Tibial artery (tissue), 4 donors: Measurements from ENCODE around the gene ERMN.

ENCODE experiments used
- DNase-seq, 2 donors: peaks; one replicate each; pipeline ENCODE4 v3.0.0-alpha.2; 2019
- H3K27ac ChIP-seq, 2 donors: fragments of 200-600 bp; sonication (generic) in 1 of 2; 1 replicate in 1 of 2; 2 replicates in 1 of 2; pipeline ENCODE4 v1.5.1; 2018 to 2019; ENCODE audit warnings: mild to moderate bottlenecking in 1 of 2
- H3K27me3 ChIP-seq, 2 donors: fragments of 200-600 bp; sonication (generic) in 1 of 2; one replicate each; pipeline versions ENCODE4 v1.5.1 to v1.6.0; 2016 to 2019
- H3K36me3 ChIP-seq, 3 donors: fragments of 200-600 bp; sonication (generic) in 2 of 3; one replicate each; pipeline ENCODE4 v1.5.1; 2016 to 2019; ENCODE audit warnings: mild to moderate bottlenecking in 2 of 3
- H3K4me1 ChIP-seq, 4 donors: fragments of 200-600 bp; sonication (generic) in 2 of 4; 1 replicate in 3 of 4; 2 replicates in 1 of 4; pipeline ENCODE4 v1.5.1; 2016 to 2019
- H3K4me3 ChIP-seq, 2 donors: fragments of 200-600 bp; sonication (generic) in 1 of 2; 1 replicate in 1 of 2; 2 replicates in 1 of 2; pipeline ENCODE4 v1.5.1; 2018 to 2019; ENCODE audit warnings: mild to moderate bottlenecking in 2 of 2
- H3K9me3 ChIP-seq, 3 donors: fragments of 200-600 bp; sonication (generic) in 1 of 3; one replicate each; pipeline ENCODE4 v1.5.1; 2016 to 2019
- intact Hi-C: fragments of 100-400 bp; cut with DNase I; formaldehyde crosslinking; loops from one replicate; pipeline ENCODE4 v1.15.0; 2023; ENCODE audit warnings: low total_unique reads
- TF ChIP-seq, protein P1 (sequence below), 2 experiments: fragments of 200-600 bp in 1 of 2; fragments of 450-650 bp in 1 of 2; IDR thresholded peaks; one replicate each; pipeline ENCODE4 v1.5.1; 2017 to 2019; ENCODE audit warnings: antibody characterized with exemption in 2 of 2, mild to moderate bottlenecking in 1 of 2, moderate library complexity in 1 of 2

Gene ERMN

DNA sequence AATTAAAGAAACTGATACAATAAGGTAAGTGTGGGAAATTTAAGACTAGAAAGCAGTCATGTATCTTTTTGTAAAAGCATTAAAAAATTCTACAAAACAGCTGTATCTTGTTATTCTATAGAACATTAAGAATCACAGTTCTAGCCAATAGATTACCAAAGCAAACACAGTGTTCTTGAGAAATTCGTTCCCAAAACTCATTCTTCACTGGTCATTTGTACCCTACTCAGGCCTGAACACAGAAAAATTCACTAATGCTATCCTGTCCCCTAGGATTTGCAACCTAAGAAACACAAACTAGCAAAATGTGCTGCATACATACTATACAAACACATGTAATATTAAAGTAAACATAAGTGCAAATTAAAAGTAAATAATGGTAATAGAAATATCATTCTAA is 29.1 kb downstream of the ERMN start:
- Histone ChIP-seq H3K9me3 (no peaks in the 10 kb centered on the region), H3K27me3 (no peaks in the 10 kb centered on the region), H3K27ac (no peak overlapping the region), H3K4me3 (no peak overlapping the region), H3K36me3 (no peaks in the 10 kb centered on the region), H3K4me1 (no peaks in the 10 kb centered on the region)
- no peak for DNase-seq
- TF ChIP-seq, protein P1, sequence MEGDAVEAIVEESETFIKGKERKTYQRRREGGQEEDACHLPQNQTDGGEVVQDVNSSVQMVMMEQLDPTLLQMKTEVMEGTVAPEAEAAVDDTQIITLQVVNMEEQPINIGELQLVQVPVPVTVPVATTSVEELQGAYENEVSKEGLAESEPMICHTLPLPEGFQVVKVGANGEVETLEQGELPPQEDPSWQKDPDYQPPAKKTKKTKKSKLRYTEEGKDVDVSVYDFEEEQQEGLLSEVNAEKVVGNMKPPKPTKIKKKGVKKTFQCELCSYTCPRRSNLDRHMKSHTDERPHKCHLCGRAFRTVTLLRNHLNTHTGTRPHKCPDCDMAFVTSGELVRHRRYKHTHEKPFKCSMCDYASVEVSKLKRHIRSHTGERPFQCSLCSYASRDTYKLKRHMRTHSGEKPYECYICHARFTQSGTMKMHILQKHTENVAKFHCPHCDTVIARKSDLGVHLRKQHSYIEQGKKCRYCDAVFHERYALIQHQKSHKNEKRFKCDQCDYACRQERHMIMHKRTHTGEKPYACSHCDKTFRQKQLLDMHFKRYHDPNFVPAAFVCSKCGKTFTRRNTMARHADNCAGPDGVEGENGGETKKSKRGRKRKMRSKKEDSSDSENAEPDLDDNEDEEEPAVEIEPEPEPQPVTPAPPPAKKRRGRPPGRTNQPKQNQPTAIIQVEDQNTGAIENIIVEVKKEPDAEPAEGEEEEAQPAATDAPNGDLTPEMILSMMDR (IDR thresholded peaks at IDR 0.05) = no peak
- intact Hi-C loops = loop anchor here (10.0 kb wide), 1 partner anchor 488 kb away; no protein-coding TSS in a partner anchor

DNA sequence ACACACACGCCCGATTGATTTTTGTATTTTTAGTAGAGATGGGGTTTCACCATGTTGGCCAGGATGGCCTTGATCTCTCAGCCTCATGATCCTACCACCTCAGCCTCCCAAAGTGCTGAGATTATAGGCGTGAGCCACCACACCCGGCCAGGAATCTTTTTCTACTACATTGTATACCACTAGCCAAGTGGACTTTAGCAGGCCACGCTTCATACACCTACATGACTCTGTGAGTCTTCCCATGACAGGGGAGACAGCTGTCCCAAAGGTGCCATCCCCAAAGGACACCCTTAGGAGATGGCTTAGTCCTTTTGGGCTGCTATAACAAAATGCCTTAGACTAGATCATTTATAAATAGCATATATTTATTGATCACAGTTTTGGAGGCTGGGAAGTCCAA is 32.8 kb downstream of the ERMN start:
- intact Hi-C loops = loop anchor here (10.0 kb wide), 1 partner anchor 492 kb away; no protein-coding TSS in a partner anchor
- Histone ChIP-seq H3K27me3 (no peaks in the 10 kb centered on the region), H3K9me3 (no peaks in the 10 kb centered on the region), H3K4me1 (peaks cover 0 to 13% (median 0%) of the 10 kb centered on the region in 4 donors), H3K4me3 (no peak overlapping the region), H3K27ac (no peak overlapping the region), H3K36me3 (no peaks in the 10 kb centered on the region)
- TF ChIP-seq, protein P1 (IDR thresholded peaks at IDR 0.05) = no peak
- no peak for DNase-seq

DNA sequence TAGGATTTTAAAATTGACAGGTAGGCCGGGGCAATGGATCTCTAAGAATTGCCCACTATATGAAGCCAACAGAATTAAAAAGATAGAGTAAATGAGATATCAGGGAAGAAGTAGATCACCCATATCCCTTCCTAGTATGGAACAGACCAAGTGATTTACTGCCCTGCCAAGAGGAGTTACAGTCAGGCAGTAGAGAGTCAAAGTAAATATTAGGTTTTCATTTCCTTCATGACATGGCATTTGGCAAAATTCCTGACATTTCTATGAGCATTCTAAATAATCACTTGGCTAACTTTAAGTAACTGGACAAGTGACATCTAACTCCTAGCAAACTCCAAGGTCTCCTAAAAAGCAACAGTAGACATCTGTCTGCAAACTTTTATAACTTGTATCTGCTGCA is 34.6 kb downstream of the ERMN start:
- H3K27ac ChIP-seq = no peak overlapping the region
- no peaks in the 10 kb centered on the region for H3K9me3 ChIP-seq
- H3K4me3 ChIP-seq = no peak overlapping the region
- TF ChIP-seq, protein P1 (IDR thresholded peaks at IDR 0.05) = no peak
- no peaks in the 10 kb centered on the region for H3K36me3 ChIP-seq
- H3K4me1 ChIP-seq = peaks cover 0 to 13% (median 0%) of the 10 kb centered on the region in 4 donors
- intact Hi-C loops = loop anchor here (10.0 kb wide), 1 partner anchor 494 kb away; no protein-coding TSS in a partner anchor
- no peak for DNase-seq
- H3K27me3 ChIP-seq = no peaks in the 10 kb centered on the region

DNA sequence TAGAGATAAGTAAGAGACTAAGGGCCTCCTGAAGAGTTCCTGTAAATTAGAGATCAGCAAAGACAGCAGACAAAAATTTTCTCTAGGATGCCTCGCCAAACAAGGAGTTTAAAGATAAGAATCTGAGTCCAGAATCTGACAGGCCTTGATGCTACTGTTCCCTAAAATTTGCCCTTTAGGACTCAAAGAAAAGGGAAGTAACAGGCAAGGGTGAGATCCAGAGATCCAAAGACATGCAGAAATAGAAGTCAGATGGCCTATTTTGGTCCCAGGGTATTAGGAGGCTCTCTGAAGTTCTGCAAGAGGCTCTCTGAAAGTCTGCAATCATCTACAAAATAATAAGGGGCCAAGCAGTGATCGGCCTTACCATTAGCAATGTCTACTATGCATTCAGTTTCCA is 35.1 kb downstream of the ERMN start:
- no peaks in the 10 kb centered on the region for H3K36me3 ChIP-seq
- peaks cover 0 to 13% (median 0%) of the 10 kb centered on the region in 4 donors for H3K4me1 ChIP-seq
- no peaks in the 10 kb centered on the region for H3K27me3 ChIP-seq
- DNase-seq = no peak
- H3K27ac ChIP-seq = no peak overlapping the region
- H3K9me3 ChIP-seq = no peaks in the 10 kb centered on the region
- TF ChIP-seq, protein P1 (IDR thresholded peaks at IDR 0.05) = no peak
- intact Hi-C loops = loop anchor here (10.0 kb wide), 1 partner anchor 494 kb away; no protein-coding TSS in a partner anchor
- no peak overlapping the region for H3K4me3 ChIP-seq

DNA sequence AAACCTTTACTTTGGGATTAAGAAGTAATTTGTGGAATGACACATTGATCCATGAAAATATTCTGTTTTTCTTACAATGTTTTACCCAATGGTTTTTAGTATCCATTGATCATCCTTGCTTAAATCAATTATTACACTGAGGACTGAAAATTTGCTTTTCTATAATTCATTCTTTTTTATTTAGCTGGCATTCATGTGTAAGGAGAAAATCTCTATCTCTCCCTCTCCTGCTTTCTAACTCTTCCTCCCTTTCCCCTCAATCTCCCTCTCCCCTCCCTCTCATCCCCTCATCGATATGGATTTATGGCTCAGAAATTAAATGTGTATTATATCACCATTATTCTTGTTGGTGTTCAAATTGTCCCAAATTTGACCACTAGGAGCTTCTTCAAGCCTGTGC is 38.5 kb downstream of the ERMN start:
- no peak overlapping the region for H3K4me3 ChIP-seq
- TF ChIP-seq, protein P1 (IDR thresholded peaks at IDR 0.05) = no peak
- H3K9me3 ChIP-seq = no peaks in the 10 kb centered on the region
- H3K36me3 ChIP-seq = no peaks in the 10 kb centered on the region
- intact Hi-C loops = no loop called here
- peaks cover 0 to 13% (median 0%) of the 10 kb centered on the region in 4 donors for H3K4me1 ChIP-seq
- no peak for DNase-seq
- H3K27me3 ChIP-seq = no peaks in the 10 kb centered on the region
- no peak overlapping the region for H3K27ac ChIP-seq

DNA sequence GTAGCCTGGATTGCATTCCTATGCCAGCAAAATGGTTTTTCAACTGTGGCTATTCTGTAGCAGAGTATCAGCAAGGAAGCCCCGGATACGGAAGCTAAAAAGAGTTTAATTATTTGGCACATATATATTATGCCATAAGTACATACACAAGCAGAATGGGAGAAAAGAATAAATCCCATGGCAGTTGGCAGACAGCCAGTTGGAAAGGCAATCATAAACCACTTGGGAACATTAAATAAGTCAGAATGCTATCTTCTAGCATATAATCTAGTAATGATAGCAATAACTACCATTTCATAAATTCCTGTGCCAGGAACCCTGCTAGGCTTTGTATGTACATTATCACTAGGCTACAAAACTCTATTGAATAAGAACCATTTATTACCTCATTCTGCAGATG is 42.2 kb downstream of the ERMN start:
- DNase-seq = no peak
- H3K4me1 ChIP-seq = no peaks in the 10 kb centered on the region
- H3K27me3 ChIP-seq = no peaks in the 10 kb centered on the region
- intact Hi-C loops = no loop called here
- H3K4me3 ChIP-seq = no peak overlapping the region
- H3K27ac ChIP-seq = no peak overlapping the region
- H3K36me3 ChIP-seq = no peaks in the 10 kb centered on the region
- H3K9me3 ChIP-seq = no peaks in the 10 kb centered on the region
- TF ChIP-seq, protein P1 (IDR thresholded peaks at IDR 0.05) = no peak
